Endothelial cell of umbilical vein (primary cell): ENCODE data around the gene ZNF214. TPM values are rescaled to one million over a fixed set of nuclear protein-coding genes. Genes with fewer than 3 reads are reported as not detected.

Experiments used
- BruUV-seq: library from RNA; stranded (reverse); fragments of 400-500 nt; replicated peaks from 2 replicates; lab custom pipeline; 2021; lab: Mats Ljungman, UMichigan
- CTCF ChIA-PET: fragments of 300-600, 350-600 bp; sonication (Branson Sonifier 250); formaldehyde crosslinking; loops from one replicate; lab custom pipeline; 2021; ENCODE audit warnings: antibody characterized with exemption, inconsistent platforms; lab: Charles Lee
- POLR2A ChIA-PET: fragments of 300-600, 350-600 bp; sonication (Branson Sonifier 250); formaldehyde crosslinking; loops from one replicate; lab custom pipeline; 2021; ENCODE audit warnings: antibody characterized with exemption, inconsistent platforms; lab: Charles Lee
- DNase-seq: peaks from one replicate; pipeline ENCODE4 v3.0.0-alpha.2; 2011; ENCODE audit warnings: low read depth, low spot score
- FAIRE-seq: peaks from 2 replicates; lab custom pipeline; 2011; peaks lifted over from hg19 to GRCh38; lab: Jason Lieb, UNC
- H2AFZ ChIP-seq: 2 replicates; pipeline ENCODE4 v1.6.0; 2012; ENCODE audit warnings: low read depth, low read length, control low read depth, inconsistent platforms
- H3K27ac ChIP-seq: 2 replicates; pipeline ENCODE4 v1.5.1; 2011; ENCODE audit warnings: low read depth, mild to moderate bottlenecking, control low read depth, low read length, moderate library complexity; ENCODE audit not compliant: insufficient read depth
- H3K27me3 ChIP-seq, 2 experiments: 2 replicates each; pipeline versions ENCODE4 v1.6.0 to v1.6.1; 2011; ENCODE audit warnings: low read length in 2 of 2, mixed read lengths in 1 of 2; ENCODE audit not compliant: control insufficient read depth in 2 of 2, insufficient read depth in 2 of 2
- H3K36me3 ChIP-seq, 2 experiments: 2 replicates in 1 of 2; 3 replicates in 1 of 2; pipeline ENCODE4 v1.5.1; 2011; ENCODE audit warnings: low read length in 2 of 2, mild to moderate bottlenecking in 1 of 2, moderate library complexity in 1 of 2; ENCODE audit not compliant: control insufficient read depth in 2 of 2, insufficient read depth in 2 of 2; ENCODE audit errors: extremely low read depth in 1 of 2
- H3K4me1 ChIP-seq: 3 replicates; pipeline ENCODE4 v1.5.1; 2011; ENCODE audit warnings: mild to moderate bottlenecking, low read length; ENCODE audit not compliant: control insufficient read depth, insufficient read depth; ENCODE audit errors: extremely low read depth
- H3K4me2 ChIP-seq: 2 replicates; pipeline ENCODE4 v1.6.1; 2011; ENCODE audit warnings: low read length, control low read depth, mixed read lengths; ENCODE audit not compliant: insufficient read depth
- H3K4me3 ChIP-seq, 3 experiments: fragments of 200-600 bp in 1 of 3; sonication (generic), shearing (Covaris generic) in 1 of 3; replicated peaks in 1 of 3; 2 replicates each; pipeline ENCODE4 v1.5.1; 2011 to 2016; ENCODE audit warnings: control low read depth in 3 of 3, low read length in 3 of 3, mild to moderate bottlenecking in 2 of 3, inconsistent platforms in 1 of 3, low read depth in 1 of 3, moderate library complexity in 1 of 3; ENCODE audit not compliant: insufficient read depth in 1 of 3
- H3K79me2 ChIP-seq: 2 replicates; pipeline ENCODE4 v1.6.0; 2012; ENCODE audit warnings: low read length, inconsistent platforms; ENCODE audit not compliant: control insufficient read depth, insufficient read depth
- H3K9ac ChIP-seq: replicated peaks from 2 replicates; pipeline ENCODE3; 2011; ENCODE audit warnings: low read length, control low read depth; ENCODE audit not compliant: insufficient read depth; ENCODE audit errors: extremely low read depth
- H3K9me1 ChIP-seq: replicated peaks from 3 replicates; pipeline ENCODE4 v1.6.0; 2011; ENCODE audit warnings: mild to moderate bottlenecking, low read length; ENCODE audit not compliant: control insufficient read depth, insufficient read depth; ENCODE audit errors: extremely low read depth
- H3K9me3 ChIP-seq: replicated peaks from 2 replicates; pipeline ENCODE4 v1.5.1; 2012; ENCODE audit warnings: low read length, inconsistent platforms; ENCODE audit not compliant: control insufficient read depth, insufficient read depth
- H4K20me1 ChIP-seq: replicated peaks from 2 replicates; pipeline ENCODE3; 2011; ENCODE audit warnings: mild to moderate bottlenecking, low read length; ENCODE audit not compliant: control insufficient read depth, insufficient read depth; ENCODE audit errors: extremely low read depth
- EZH2 ChIP-seq: IDR thresholded peaks from 2 replicates; pipeline ENCODE4 v1.6.1; 2012; ENCODE audit warnings: borderline replicate concordance, low read depth, mild to moderate bottlenecking, moderate library complexity, low read length, inconsistent platforms; ENCODE audit not compliant: severe bottlenecking
- FOS ChIP-seq: IDR thresholded peaks from 2 replicates; pipeline ENCODE4 v1.6.1; 2011; ENCODE audit warnings: mild to moderate bottlenecking, low read length, moderate library complexity, borderline replicate concordance; ENCODE audit not compliant: insufficient read depth
- GATA2 ChIP-seq: IDR thresholded peaks from 2 replicates; pipeline ENCODE4 v1.7.0; 2011; ENCODE audit warnings: low read depth, mild to moderate bottlenecking, moderate library complexity, mixed read lengths, low read length; ENCODE audit not compliant: insufficient read length, insufficient read depth
- JUN ChIP-seq: IDR thresholded peaks from 2 replicates; pipeline ENCODE4 v1.6.1; 2011; ENCODE audit warnings: borderline replicate concordance, low read depth; ENCODE audit not compliant: insufficient read length, insufficient read depth
- MYC ChIP-seq: IDR thresholded peaks from one replicate; pipeline ENCODE4 v1.6.1; 2011; ENCODE audit warnings: mild to moderate bottlenecking, low read depth, low read length
- POLR2A ChIP-seq: IDR thresholded peaks from 2 replicates; pipeline ENCODE4 v1.6.1; 2012; ENCODE audit warnings: low read depth, mild to moderate bottlenecking, control low read depth, low read length
- POLR2AphosphoS5 ChIP-seq: IDR thresholded peaks from 2 replicates; pipeline ENCODE4 v1.6.1; 2012; ENCODE audit warnings: low read depth, mild to moderate bottlenecking, control low read depth, low read length, moderate library complexity; ENCODE audit not compliant: insufficient read depth
- dilution Hi-C: fragments of 300-500 bp; cut with MboI; formaldehyde crosslinking; loops from one replicate; pipeline ENCODE4 v1.15.0; 2019; ENCODE audit warnings: low sequenced_read_pairs; ENCODE audit not compliant: extremely low pct_ligation_motif_present
- intact Hi-C: fragments of 100-400 bp; cut with micrococcal nuclease; formaldehyde crosslinking; loops from one replicate; pipeline ENCODE4 v1.10.0; 2022
- polyA plus RNA-seq, 4 experiments: library from polyadenylated mRNA; depleted of rRNA in 3 of 4; stranded (reverse) in 3 of 4; unstranded in 1 of 4; fragments of >200 nt; gene quantifications; 2 replicates each; pipeline versions ENCODE4 v1.2.1 to v1.2.3, GENCODE V29; 2011 to 2012; ENCODE audit warnings: missing spikeins in 1 of 4
- total RNA-seq: library from RNA; stranded (reverse); gene quantifications from 2 replicates; pipeline ENCODE4 v1.2.3, GENCODE V29; 2021
- TF ChIP-seq, protein P1 (sequence below): IDR thresholded peaks from 2 replicates; pipeline ENCODE4 v1.6.1; 2011; ENCODE audit not compliant: insufficient read depth, insufficient read length
- TF ChIP-seq, protein P2 (sequence below), 2 donors: IDR thresholded peaks; 1 replicate in 1 of 2; 2 replicates in 1 of 2; pipeline ENCODE4 v1.5.1; 2011; ENCODE audit warnings: low read length in 2 of 2, mild to moderate bottlenecking in 2 of 2, moderate library complexity in 2 of 2, control low read depth in 1 of 2, inconsistent platforms in 1 of 2, low read depth in 1 of 2; ENCODE audit not compliant: insufficient read depth in 1 of 2; ENCODE audit errors: extremely low read depth in 1 of 2

The ZNF214 gene
- total and polyA plus RNA-seq, 2 donors (not counting 3 experiments of a cell fraction or from before 2014, with no cell fraction given) = 0.94 to 1.7 TPM

GRCh38 chr11:7016011-7016410 is 4.1 kb downstream of the ZNF214 start:
- CTCF ChIA-PET = interaction anchor here (0.7 to 1.3 kb wide), 2 partner anchors 8 to 11 kb away, joined by 3 to 4 read pairs; no protein-coding TSS in a partner anchor
- H4K20me1 ChIP-seq = no peaks in the 10 kb centered on the region
- no peak overlapping the region for H2AFZ ChIP-seq

More at GRCh38 chr11:7016011-7016410, 4.1 kb downstream of the ZNF214 start:
- FAIRE-seq = no peak
- H3K9me1 ChIP-seq = no peaks in the 10 kb centered on the region
- TF ChIP-seq JUN = no peak
- no peak for TF ChIP-seq POLR2A
- no peak for TF ChIP-seq GATA2
- TF ChIP-seq, protein P1, sequence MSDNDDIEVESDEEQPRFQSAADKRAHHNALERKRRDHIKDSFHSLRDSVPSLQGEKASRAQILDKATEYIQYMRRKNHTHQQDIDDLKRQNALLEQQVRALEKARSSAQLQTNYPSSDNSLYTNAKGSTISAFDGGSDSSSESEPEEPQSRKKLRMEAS = no peak
- no peak for TF ChIP-seq EZH2
- TF ChIP-seq, protein P2, sequence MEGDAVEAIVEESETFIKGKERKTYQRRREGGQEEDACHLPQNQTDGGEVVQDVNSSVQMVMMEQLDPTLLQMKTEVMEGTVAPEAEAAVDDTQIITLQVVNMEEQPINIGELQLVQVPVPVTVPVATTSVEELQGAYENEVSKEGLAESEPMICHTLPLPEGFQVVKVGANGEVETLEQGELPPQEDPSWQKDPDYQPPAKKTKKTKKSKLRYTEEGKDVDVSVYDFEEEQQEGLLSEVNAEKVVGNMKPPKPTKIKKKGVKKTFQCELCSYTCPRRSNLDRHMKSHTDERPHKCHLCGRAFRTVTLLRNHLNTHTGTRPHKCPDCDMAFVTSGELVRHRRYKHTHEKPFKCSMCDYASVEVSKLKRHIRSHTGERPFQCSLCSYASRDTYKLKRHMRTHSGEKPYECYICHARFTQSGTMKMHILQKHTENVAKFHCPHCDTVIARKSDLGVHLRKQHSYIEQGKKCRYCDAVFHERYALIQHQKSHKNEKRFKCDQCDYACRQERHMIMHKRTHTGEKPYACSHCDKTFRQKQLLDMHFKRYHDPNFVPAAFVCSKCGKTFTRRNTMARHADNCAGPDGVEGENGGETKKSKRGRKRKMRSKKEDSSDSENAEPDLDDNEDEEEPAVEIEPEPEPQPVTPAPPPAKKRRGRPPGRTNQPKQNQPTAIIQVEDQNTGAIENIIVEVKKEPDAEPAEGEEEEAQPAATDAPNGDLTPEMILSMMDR (IDR thresholded peaks at IDR 0.05; ENCODE audit: extremely low read depth in 1 of 2, insufficient read depth in 1 of 2, low read depth in 1 of 2, low read length in 2 of 2) = no peak
- no peak for TF ChIP-seq POLR2AphosphoS5
- TF ChIP-seq MYC = no peak
- TF ChIP-seq FOS = no peak
- H3K9ac ChIP-seq = no peak overlapping the region
- no peaks in the 10 kb centered on the region for H3K9me3 ChIP-seq
- peaks cover 9% of the 10 kb centered on the region for H3K4me1 ChIP-seq
- dilution Hi-C loops (no loop called here), intact Hi-C loops (no loop called here)
- H3K4me3 ChIP-seq = no peak overlapping the region
- H3K27ac ChIP-seq = no peak overlapping the region
- no peak for DNase-seq
- H3K27me3 ChIP-seq = no peaks in the 10 kb centered on the region
- no peaks in the 10 kb centered on the region for H3K36me3 ChIP-seq
- BruUV-seq = no TSS peak
- POLR2A ChIA-PET = no interaction called here
- H3K79me2 ChIP-seq = no peaks in the 10 kb centered on the region
- no peak overlapping the region for H3K4me2 ChIP-seq
